Liver (tissue), 3 donors: ENCODE results near the gene HEG1.

Experiments used
- CTCF ChIP-seq: fragments of 150-350 bp; IDR thresholded peaks from 2 replicates; pipeline ENCODE4 v1.5.1; 2017; ENCODE audit warnings: improper control_type of control experiment, low read depth, low read length; ENCODE audit not compliant: missing input control
- GABPA ChIP-seq, 2 donors: IDR thresholded peaks in 1 of 2; conservative IDR thresholded peaks in 1 of 2; 2 replicates each; pipeline ENCODE4 v1.6.1; 2016; ENCODE audit warnings: antibody characterized with exemption in 2 of 2, mild to moderate bottlenecking in 1 of 2, moderate library complexity in 1 of 2
- ZBTB33 ChIP-seq: IDR thresholded peaks from 2 replicates; pipeline ENCODE4 v1.6.1; 2016; ENCODE audit warnings: antibody characterized with exemption
- TF ChIP-seq, protein P1 (sequence below): IDR thresholded peaks from 2 replicates; pipeline ENCODE4 v1.6.1; 2016; ENCODE audit warnings: antibody characterized with exemption
- donor health status: healthy.
- donor health status: healthy.

GRCh38 chr3:125072301-125072700, 16.5 kb upstream of the HEG1 start:
- TF ChIP-seq GABPA (IDR thresholded peaks at IDR 0.05 in 1 of 2, conservative IDR thresholded peaks at IDR 0.05 in 1 of 2) (no peak), ZBTB33 (no peak), CTCF (no peak)
- TF ChIP-seq, protein P1, sequence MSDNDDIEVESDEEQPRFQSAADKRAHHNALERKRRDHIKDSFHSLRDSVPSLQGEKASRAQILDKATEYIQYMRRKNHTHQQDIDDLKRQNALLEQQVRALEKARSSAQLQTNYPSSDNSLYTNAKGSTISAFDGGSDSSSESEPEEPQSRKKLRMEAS = no peak
